ENCODE results near the gene LMO2. TPM values are rescaled to one million over a fixed set of nuclear protein-coding genes. Genes with fewer than 3 reads are reported as not detected.

LMO2 gene
- total RNA-seq, 1 donor from 2014 or later, result 56.0 TPM

DNA sequence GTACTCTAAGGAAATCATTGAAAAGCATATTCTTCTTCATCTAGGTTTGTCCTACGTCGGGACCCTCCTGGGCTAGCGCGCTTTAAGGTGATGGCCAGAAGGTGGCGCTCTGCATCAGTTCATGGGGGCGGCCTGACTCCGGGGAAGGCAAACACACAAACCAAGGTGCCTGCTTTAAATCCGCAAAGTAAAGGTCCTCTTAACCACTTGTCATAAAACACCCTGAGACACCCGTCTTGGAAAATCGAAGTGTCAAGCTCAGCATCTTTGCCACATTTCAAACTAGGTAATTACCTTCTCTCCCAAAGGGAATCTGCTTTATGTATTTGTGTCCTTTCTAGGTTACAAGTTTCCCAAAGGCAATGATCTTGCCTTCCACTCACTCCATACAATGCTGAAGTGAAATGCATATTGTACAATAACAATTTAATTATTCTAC lies 33.9 kb downstream of the LMO2 start:
- Histone ChIP-seq H3K4me3 (no peak overlapping the region), H3K4me1 (no peaks in the 10 kb centered on the region), H3K9me3 (no peaks in the 10 kb centered on the region), H3K36me3 (peaks cover 0 to 2% of the 10 kb centered on the region in 2 donors), H3K27ac (no peak overlapping the region), H3K27me3 (no peaks in the 10 kb centered on the region)
- intact Hi-C loops (cut with DNase I), result loop anchor here (1.0 kb wide), 1 partner anchor 113 kb away; no protein-coding TSS in a partner anchor
- DNase-seq (ENCODE audit: low spot score in 2 of 2), result peak in 1 of 2 donors; percentile 84
- TF ChIP-seq, protein P1, sequence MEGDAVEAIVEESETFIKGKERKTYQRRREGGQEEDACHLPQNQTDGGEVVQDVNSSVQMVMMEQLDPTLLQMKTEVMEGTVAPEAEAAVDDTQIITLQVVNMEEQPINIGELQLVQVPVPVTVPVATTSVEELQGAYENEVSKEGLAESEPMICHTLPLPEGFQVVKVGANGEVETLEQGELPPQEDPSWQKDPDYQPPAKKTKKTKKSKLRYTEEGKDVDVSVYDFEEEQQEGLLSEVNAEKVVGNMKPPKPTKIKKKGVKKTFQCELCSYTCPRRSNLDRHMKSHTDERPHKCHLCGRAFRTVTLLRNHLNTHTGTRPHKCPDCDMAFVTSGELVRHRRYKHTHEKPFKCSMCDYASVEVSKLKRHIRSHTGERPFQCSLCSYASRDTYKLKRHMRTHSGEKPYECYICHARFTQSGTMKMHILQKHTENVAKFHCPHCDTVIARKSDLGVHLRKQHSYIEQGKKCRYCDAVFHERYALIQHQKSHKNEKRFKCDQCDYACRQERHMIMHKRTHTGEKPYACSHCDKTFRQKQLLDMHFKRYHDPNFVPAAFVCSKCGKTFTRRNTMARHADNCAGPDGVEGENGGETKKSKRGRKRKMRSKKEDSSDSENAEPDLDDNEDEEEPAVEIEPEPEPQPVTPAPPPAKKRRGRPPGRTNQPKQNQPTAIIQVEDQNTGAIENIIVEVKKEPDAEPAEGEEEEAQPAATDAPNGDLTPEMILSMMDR (IDR thresholded peaks at IDR 0.05), result peak; percentile 79 to 95 (median 91)

DNA sequence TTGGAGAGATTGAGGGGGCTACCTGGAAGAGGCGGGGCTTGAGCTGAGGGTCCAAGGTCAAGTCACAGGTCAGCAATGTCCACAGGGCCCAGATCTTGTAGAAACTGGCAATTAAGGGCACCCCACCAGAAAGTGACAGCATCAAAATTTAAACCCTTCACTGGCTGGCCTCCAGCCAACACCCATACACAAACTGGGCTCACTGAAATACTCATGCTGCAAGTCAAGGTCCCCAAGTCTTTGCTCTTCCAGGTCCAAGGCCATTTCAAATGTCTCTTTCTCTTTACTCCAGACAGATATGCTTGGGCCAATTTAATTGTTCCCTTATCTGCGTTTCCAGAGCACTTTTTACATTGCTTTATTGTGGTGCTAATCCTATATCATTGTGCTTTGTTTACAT lies 36.4 kb downstream of the LMO2 start:
- intact Hi-C loops (cut with DNase I), result no loop called here
- no peaks in the 10 kb centered on the region for H3K27me3 ChIP-seq
- DNase-seq (ENCODE audit: low spot score in 2 of 2), result no peak
- no peak overlapping the region for H3K27ac ChIP-seq
- H3K4me1 ChIP-seq, result no peaks in the 10 kb centered on the region
- no peaks in the 10 kb centered on the region for H3K9me3 ChIP-seq
- TF ChIP-seq, protein P1 (IDR thresholded peaks at IDR 0.05), result no peak
- H3K36me3 ChIP-seq, result peaks cover 0 to 2% of the 10 kb centered on the region in 2 donors
- H3K4me3 ChIP-seq, result no peak overlapping the region

DNA sequence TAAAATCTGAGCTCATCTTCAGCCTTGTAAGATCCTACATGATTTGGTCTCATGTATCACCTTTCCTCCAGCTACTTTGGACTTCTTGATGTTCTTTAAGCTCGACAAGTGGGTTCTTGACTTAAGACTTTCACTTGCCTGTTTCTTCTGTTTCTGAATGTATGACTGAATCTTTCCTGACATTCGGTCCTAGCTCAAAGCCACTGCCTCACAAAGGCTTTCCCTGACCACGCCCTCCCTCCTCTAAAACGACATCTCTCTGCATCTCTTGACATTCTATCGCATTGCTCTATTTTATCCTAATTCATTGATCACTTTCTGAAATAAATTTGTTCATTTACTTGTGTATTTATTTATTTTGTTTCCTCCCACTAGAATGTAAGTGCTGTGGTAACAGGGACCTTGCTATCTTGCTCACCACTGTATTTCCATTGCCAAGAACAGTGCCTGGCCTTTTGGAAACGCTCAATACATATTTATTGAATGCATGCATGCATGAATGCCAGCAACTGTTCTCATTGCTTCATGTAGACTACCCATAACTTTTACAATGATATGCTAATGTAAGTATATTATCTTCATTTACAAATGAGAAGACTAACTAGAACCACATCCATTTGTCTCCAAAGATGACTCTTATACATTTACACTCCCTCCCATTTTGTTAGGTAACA lies 43.0 kb downstream of the LMO2 start:
- intact Hi-C loops (cut with DNase I), result no loop called here
- TF ChIP-seq, protein P1 (IDR thresholded peaks at IDR 0.05), result no peak
- no peak for DNase-seq (ENCODE audit: low spot score in 2 of 2)
- H3K27ac ChIP-seq, result no peak overlapping the region
- H3K4me3 ChIP-seq, result no peak overlapping the region
- no peaks in the 10 kb centered on the region for H3K27me3 ChIP-seq
- H3K4me1 ChIP-seq, result no peaks in the 10 kb centered on the region
- no peaks in the 10 kb centered on the region for H3K36me3 ChIP-seq
- no peaks in the 10 kb centered on the region for H3K9me3 ChIP-seq

DNA sequence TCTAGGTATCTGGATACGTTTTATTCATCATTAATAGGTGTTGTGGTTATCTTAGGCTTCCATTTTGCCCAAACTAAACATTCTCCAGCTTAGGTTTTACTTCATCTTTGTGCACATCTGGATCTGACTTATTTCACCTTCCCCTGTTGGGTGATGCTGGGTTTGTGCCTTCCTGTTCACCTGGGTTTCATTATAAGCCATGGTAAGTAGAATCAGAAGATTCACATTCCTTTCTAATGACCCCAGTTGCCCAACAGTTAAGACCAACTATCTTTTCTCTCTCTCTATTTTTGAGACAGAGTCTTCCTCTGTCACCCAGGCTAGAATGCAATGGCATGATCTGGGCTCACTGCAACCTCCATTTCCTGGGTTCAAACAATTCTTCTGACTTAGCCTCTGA lies 44.6 kb downstream of the LMO2 start:
- H3K27me3 ChIP-seq, result no peaks in the 10 kb centered on the region
- TF ChIP-seq, protein P1 (IDR thresholded peaks at IDR 0.05), result no peak
- no peak overlapping the region for H3K4me3 ChIP-seq
- intact Hi-C loops (cut with DNase I), result no loop called here
- H3K4me1 ChIP-seq, result no peaks in the 10 kb centered on the region
- no peaks in the 10 kb centered on the region for H3K36me3 ChIP-seq
- H3K9me3 ChIP-seq, result no peaks in the 10 kb centered on the region
- no peak overlapping the region for H3K27ac ChIP-seq
- no peak for DNase-seq (ENCODE audit: low spot score in 2 of 2)

DNA sequence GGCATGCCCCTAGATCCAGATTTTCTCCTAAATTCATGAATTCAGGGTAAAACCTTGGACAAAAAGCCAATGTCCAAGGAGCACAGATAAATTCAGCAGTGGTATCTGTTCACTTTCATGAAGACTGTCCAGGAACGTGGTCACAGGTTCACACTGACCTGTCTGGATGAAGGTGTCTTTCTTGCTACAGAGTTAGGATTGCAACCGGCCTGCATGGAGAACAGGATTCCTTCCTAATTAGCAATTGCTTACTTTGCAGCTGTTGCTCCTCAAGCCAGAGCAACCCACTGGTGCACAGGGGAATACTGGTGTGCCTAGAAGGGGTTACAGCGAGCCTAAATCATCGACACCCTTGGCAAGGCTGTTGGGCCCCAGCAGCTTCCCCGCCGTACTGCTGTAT lies 47.6 kb downstream of the LMO2 start:
- Histone ChIP-seq H3K27ac (no peak overlapping the region), H3K27me3 (no peaks in the 10 kb centered on the region), H3K36me3 (no peaks in the 10 kb centered on the region), H3K4me1 (no peaks in the 10 kb centered on the region), H3K9me3 (no peaks in the 10 kb centered on the region), H3K4me3 (no peak overlapping the region)
- intact Hi-C loops (cut with DNase I), result no loop called here
- TF ChIP-seq, protein P1 (IDR thresholded peaks at IDR 0.05), result no peak
- no peak for DNase-seq (ENCODE audit: low spot score in 2 of 2)

All from ascending aorta (tissue), 2 donors.